Measurements from ENCODE around the gene WDR54.

The WDR54 gene

DNA sequence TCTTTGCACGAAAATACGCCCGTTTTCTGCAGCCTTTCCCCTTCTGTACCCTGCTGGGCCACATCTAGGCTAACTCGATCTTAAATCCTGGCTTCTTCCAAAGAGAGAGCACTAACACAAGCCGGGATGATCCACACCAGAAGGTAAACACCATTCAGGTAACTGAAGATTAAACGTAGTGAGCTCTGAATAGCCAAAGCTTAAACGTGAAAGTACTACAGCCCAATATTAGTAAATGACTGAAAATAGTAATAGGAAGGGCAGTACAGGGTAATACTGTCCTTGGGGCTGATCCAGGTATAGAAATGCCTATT, 51.4 kb downstream of the WDR54 start:
- peak overlapping the region; percentile 76 for H3K4me3 ChIP-seq (replicated peaks; ENCODE audit: insufficient read depth, low read length)
- peak overlapping the region; percentile 82 for H3K27ac ChIP-seq (replicated peaks)
- no peak for DNase-seq (ENCODE audit: low read depth in 1 of 2, low spot score in 1 of 2)
- TF ChIP-seq GABPA (IDR thresholded peaks at IDR 0.05; ENCODE audit: low read depth) (no peak), SPI1 (IDR thresholded peaks at IDR 0.05; ENCODE audit: borderline replicate concordance, low read depth) (no peak), POLR2AphosphoS5 (IDR thresholded peaks at IDR 0.05; ENCODE audit: low read depth) (no peak)
- TF ChIP-seq, protein P1, sequence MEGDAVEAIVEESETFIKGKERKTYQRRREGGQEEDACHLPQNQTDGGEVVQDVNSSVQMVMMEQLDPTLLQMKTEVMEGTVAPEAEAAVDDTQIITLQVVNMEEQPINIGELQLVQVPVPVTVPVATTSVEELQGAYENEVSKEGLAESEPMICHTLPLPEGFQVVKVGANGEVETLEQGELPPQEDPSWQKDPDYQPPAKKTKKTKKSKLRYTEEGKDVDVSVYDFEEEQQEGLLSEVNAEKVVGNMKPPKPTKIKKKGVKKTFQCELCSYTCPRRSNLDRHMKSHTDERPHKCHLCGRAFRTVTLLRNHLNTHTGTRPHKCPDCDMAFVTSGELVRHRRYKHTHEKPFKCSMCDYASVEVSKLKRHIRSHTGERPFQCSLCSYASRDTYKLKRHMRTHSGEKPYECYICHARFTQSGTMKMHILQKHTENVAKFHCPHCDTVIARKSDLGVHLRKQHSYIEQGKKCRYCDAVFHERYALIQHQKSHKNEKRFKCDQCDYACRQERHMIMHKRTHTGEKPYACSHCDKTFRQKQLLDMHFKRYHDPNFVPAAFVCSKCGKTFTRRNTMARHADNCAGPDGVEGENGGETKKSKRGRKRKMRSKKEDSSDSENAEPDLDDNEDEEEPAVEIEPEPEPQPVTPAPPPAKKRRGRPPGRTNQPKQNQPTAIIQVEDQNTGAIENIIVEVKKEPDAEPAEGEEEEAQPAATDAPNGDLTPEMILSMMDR (IDR thresholded peaks at IDR 0.05; ENCODE audit: insufficient read depth, low read length), result no peak
- TF ChIP-seq, protein P2, sequence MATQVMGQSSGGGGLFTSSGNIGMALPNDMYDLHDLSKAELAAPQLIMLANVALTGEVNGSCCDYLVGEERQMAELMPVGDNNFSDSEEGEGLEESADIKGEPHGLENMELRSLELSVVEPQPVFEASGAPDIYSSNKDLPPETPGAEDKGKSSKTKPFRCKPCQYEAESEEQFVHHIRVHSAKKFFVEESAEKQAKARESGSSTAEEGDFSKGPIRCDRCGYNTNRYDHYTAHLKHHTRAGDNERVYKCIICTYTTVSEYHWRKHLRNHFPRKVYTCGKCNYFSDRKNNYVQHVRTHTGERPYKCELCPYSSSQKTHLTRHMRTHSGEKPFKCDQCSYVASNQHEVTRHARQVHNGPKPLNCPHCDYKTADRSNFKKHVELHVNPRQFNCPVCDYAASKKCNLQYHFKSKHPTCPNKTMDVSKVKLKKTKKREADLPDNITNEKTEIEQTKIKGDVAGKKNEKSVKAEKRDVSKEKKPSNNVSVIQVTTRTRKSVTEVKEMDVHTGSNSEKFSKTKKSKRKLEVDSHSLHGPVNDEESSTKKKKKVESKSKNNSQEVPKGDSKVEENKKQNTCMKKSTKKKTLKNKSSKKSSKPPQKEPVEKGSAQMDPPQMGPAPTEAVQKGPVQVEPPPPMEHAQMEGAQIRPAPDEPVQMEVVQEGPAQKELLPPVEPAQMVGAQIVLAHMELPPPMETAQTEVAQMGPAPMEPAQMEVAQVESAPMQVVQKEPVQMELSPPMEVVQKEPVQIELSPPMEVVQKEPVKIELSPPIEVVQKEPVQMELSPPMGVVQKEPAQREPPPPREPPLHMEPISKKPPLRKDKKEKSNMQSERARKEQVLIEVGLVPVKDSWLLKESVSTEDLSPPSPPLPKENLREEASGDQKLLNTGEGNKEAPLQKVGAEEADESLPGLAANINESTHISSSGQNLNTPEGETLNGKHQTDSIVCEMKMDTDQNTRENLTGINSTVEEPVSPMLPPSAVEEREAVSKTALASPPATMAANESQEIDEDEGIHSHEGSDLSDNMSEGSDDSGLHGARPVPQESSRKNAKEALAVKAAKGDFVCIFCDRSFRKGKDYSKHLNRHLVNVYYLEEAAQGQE (IDR thresholded peaks at IDR 0.05; ENCODE audit: insufficient replicate concordance, low read depth), result no peak
- no peaks in the 10 kb centered on the region for H3K27me3 ChIP-seq (ENCODE audit: insufficient read depth, poor library complexity, severe bottlenecking)

DNA sequence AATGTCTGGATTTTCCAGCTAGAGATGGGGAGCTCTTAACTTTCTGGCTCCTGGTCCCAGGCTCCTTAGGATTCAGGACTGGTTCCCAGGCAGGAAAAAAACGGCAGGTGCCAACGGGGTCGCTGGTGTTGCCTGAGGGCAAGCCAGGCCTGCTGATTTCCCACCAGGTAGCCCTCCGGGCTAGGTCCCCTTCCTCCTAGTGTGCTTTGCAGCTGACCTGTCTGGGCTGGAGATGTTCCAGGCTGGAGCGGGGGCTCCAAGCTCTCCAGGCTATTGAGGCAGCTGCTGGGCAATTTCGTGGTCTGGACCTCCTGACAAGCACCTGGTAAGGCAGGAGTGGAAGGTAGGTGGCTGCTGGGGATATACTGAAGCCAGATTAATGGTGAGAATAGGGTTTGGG, 53.0 kb downstream of the WDR54 start:
- no peaks in the 10 kb centered on the region for H3K27me3 ChIP-seq (ENCODE audit: insufficient read depth, poor library complexity, severe bottlenecking)
- TF ChIP-seq GABPA (IDR thresholded peaks at IDR 0.05; ENCODE audit: low read depth), result no peak
- TF ChIP-seq SPI1 (IDR thresholded peaks at IDR 0.05; ENCODE audit: borderline replicate concordance, low read depth), result no peak
- TF ChIP-seq, protein P2 (IDR thresholded peaks at IDR 0.05; ENCODE audit: insufficient replicate concordance, low read depth), result no peak
- TF ChIP-seq, protein P1 (IDR thresholded peaks at IDR 0.05; ENCODE audit: insufficient read depth, low read length), result no peak
- no peak for TF ChIP-seq POLR2AphosphoS5 (IDR thresholded peaks at IDR 0.05; ENCODE audit: low read depth)
- no peak overlapping the region for H3K27ac ChIP-seq (replicated peaks)
- H3K4me3 ChIP-seq (replicated peaks; ENCODE audit: insufficient read depth, low read length), result no peak overlapping the region
- DNase-seq (ENCODE audit: low read depth in 1 of 2, low spot score in 1 of 2), result no peak

DNA sequence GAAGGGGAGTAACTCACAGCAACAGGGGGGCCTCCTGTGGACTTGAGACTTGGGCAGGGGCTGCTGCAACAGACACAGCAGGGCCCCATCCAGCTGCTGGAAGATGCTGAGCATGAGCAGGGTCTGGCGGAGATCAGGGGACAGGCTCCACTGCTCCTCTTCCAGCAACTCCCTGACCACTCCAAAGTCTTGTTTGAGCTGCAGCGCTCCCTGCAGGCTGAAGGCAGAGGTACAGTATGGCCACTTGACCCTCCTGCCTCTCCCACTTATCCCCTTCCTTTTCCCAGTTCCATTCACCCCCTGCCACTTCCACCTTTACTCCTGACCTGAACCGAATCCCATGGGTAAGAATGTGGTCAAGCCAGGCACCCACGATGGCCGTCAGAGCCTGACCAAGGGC, 53.4 kb downstream of the WDR54 start:
- DNase-seq (ENCODE audit: low read depth in 1 of 2, low spot score in 1 of 2), result no peak
- no peak overlapping the region for H3K27ac ChIP-seq (replicated peaks)
- no peaks in the 10 kb centered on the region for H3K27me3 ChIP-seq (ENCODE audit: insufficient read depth, poor library complexity, severe bottlenecking)
- TF ChIP-seq, protein P1 (IDR thresholded peaks at IDR 0.05; ENCODE audit: insufficient read depth, low read length), result no peak
- TF ChIP-seq POLR2AphosphoS5 (IDR thresholded peaks at IDR 0.05; ENCODE audit: low read depth) (no peak), GABPA (IDR thresholded peaks at IDR 0.05; ENCODE audit: low read depth) (no peak), SPI1 (IDR thresholded peaks at IDR 0.05; ENCODE audit: borderline replicate concordance, low read depth) (no peak)
- TF ChIP-seq, protein P2 (IDR thresholded peaks at IDR 0.05; ENCODE audit: insufficient replicate concordance, low read depth), result no peak
- no peak overlapping the region for H3K4me3 ChIP-seq (replicated peaks; ENCODE audit: insufficient read depth, low read length)

Measured in HL-60 (cell line).